Breast epithelium (tissue), 4 donors: ENCODE data around the gene KCNH5. TPM values are rescaled to one million over a fixed set of nuclear protein-coding genes. Genes with fewer than 3 reads are reported as not detected.

ENCODE experiments used
- DNase-seq, 2 donors: peaks; one replicate each; pipeline ENCODE4 v3.0.0-alpha.2; 2019; ENCODE audit warnings: low spot score in 2 of 2
- H3K27ac ChIP-seq, 2 donors: fragments of 200-600 bp; sonication (generic) in 1 of 2; one replicate each; pipeline ENCODE4 v1.5.1; 2016 to 2019; ENCODE audit warnings: mild to moderate bottlenecking in 1 of 2
- H3K27me3 ChIP-seq, 2 donors: fragments of 200-600 bp; sonication (generic) in 1 of 2; one replicate each; pipeline versions ENCODE4 v1.5.1 to v1.6.0; 2017 to 2019; ENCODE audit warnings: control low read depth in 1 of 2, mild to moderate bottlenecking in 1 of 2
- H3K36me3 ChIP-seq: fragments of 200-600 bp; one replicate; pipeline ENCODE4 v1.5.1; 2019
- H3K4me1 ChIP-seq, 2 donors: fragments of 200-600 bp; sonication (generic); one replicate each; pipeline ENCODE4 v1.5.1; 2016 to 2019; ENCODE audit warnings: control low read depth in 1 of 2
- H3K4me3 ChIP-seq, 3 donors: fragments of 200-600 bp; sonication (generic); 1 replicate in 2 of 3; 2 replicates in 1 of 3; pipeline ENCODE4 v1.5.1; 2016 to 2019; ENCODE audit warnings: mild to moderate bottlenecking in 3 of 3, moderate library complexity in 2 of 3
- H3K9me3 ChIP-seq, 2 donors: fragments of 200-600 bp; sonication (generic) in 1 of 2; one replicate each; pipeline ENCODE4 v1.5.1; 2016 to 2019; ENCODE audit warnings: control low read depth in 1 of 2
- POLR2A ChIP-seq: fragments of 450-650 bp; IDR thresholded peaks from one replicate; pipeline ENCODE4 v1.6.1; 2016; ENCODE audit warnings: antibody characterized with exemption, mild to moderate bottlenecking, moderate library complexity
- POLR2AphosphoS5 ChIP-seq, 3 donors: sonication (generic); formaldehyde crosslinking; IDR thresholded peaks; one replicate each; pipeline ENCODE4 v1.6.1; 2017; ENCODE audit warnings: antibody characterized with exemption in 3 of 3
- intact Hi-C: fragments of 100-400 bp; cut with DNase I; formaldehyde crosslinking; loops from one replicate; pipeline ENCODE4 v1.15.1; 2023; ENCODE audit warnings: low total_unique reads
- total RNA-seq, 3 donors: library from RNA; depleted of rRNA; stranded (reverse); fragments of >200 nt; gene quantifications; one replicate each; pipeline ENCODE4 v1.1.0, GENCODE V29; 2016
- TF ChIP-seq, protein P1 (sequence below), 3 donors: fragments of 450-650 bp; IDR thresholded peaks; one replicate each; pipeline ENCODE4 v1.5.1; 2016 to 2017; ENCODE audit warnings: antibody characterized with exemption in 3 of 3, mild to moderate bottlenecking in 3 of 3, moderate library complexity in 3 of 3

Gene KCNH5
- total RNA-seq, 3 donors from 2014 or later: 0.33 to 0.88 TPM; not detected in 1

DNA sequence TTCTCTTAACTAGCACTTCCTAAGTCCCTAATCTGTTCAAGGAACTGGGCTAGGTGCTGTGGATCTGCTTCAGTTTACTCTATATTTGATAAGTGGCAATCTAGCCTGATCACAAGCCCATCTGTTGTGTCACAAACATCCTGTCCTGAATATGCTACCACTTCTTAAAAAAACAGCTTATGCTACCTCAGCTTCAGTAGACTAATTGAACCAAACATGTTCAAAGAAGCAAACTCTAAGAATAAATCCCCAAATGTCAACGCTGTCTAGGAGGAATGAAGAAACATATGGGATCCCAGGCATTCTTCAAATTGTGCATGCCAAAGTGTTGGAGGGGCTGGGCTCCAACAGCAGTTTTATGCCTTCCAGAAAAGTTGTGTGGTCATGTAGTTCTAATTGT is 10.4 kb upstream of the KCNH5 start:
- Histone ChIP-seq H3K27ac (no peak overlapping the region), H3K4me1 (no peaks in the 10 kb centered on the region), H3K9me3 (no peaks in the 10 kb centered on the region), H3K36me3 (no peaks in the 10 kb centered on the region), H3K27me3 (peaks cover 0 to 7% of the 10 kb centered on the region in 2 donors), H3K4me3 (no peak overlapping the region)
- DNase-seq: no peak
- TF ChIP-seq POLR2AphosphoS5 (IDR thresholded peaks at IDR 0.05) (no peak), POLR2A (no peak)
- TF ChIP-seq, protein P1, sequence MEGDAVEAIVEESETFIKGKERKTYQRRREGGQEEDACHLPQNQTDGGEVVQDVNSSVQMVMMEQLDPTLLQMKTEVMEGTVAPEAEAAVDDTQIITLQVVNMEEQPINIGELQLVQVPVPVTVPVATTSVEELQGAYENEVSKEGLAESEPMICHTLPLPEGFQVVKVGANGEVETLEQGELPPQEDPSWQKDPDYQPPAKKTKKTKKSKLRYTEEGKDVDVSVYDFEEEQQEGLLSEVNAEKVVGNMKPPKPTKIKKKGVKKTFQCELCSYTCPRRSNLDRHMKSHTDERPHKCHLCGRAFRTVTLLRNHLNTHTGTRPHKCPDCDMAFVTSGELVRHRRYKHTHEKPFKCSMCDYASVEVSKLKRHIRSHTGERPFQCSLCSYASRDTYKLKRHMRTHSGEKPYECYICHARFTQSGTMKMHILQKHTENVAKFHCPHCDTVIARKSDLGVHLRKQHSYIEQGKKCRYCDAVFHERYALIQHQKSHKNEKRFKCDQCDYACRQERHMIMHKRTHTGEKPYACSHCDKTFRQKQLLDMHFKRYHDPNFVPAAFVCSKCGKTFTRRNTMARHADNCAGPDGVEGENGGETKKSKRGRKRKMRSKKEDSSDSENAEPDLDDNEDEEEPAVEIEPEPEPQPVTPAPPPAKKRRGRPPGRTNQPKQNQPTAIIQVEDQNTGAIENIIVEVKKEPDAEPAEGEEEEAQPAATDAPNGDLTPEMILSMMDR (IDR thresholded peaks at IDR 0.05): no peak
- intact Hi-C loops: no loop called here

DNA sequence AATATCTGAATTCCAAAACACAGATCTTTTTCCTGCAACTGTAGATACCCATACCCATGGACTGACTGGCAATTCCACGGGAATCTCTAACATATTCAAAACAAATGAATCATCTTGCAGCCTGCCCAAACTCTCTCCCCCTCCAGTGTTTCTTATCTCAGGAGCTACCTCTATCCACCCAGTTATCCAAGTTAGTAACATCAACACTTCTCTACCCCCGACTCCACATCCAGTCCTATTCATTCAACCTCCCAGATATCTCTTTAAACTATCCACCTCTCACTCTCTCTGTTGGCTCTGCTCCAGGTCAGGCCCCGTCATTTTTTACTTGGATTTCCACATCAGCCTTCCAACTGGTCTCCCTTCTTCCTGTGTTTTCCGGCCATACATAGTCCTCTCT is 6.7 kb upstream of the KCNH5 start:
- TF ChIP-seq POLR2A: no peak
- TF ChIP-seq, protein P1 (IDR thresholded peaks at IDR 0.05): no peak

DNA sequence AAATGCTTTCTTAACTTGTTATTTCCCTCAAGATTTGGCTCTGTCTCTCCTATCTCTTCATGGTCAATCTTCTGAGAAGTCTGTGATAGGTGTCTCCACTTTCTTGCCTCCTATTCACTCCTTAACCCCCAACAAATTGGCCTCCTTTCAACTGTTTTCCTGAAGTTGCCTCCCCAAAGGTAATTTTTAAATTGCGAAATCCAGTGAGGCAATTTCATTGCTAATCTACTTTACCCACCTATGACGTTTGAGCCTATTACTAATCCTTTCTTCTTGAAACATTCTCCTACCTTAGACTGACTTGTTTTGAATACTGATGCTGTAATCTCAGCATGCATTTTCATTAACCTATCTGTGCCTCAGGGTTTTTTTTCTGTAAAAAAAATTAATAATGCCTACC is 6.0 kb upstream of the KCNH5 start:
- intact Hi-C loops: no loop called here
- no peak overlapping the region for H3K4me3 ChIP-seq
- no peaks in the 10 kb centered on the region for H3K4me1 ChIP-seq
- no peak for DNase-seq
- TF ChIP-seq, protein P1 (IDR thresholded peaks at IDR 0.05): no peak
- no peak for TF ChIP-seq POLR2AphosphoS5 (IDR thresholded peaks at IDR 0.05)
- no peak for TF ChIP-seq POLR2A
- no peaks in the 10 kb centered on the region for H3K36me3 ChIP-seq
- H3K27ac ChIP-seq: no peak overlapping the region
- H3K9me3 ChIP-seq: no peaks in the 10 kb centered on the region
- peaks cover 0 to 25% of the 10 kb centered on the region in 2 donors for H3K27me3 ChIP-seq

More for the DNA sequence above, 6.7 kb upstream of the KCNH5 start:
- no peaks in the 10 kb centered on the region for H3K4me1 ChIP-seq
- H3K27ac ChIP-seq: no peak overlapping the region
- H3K4me3 ChIP-seq: no peak overlapping the region
- intact Hi-C loops: no loop called here
- H3K36me3 ChIP-seq: no peaks in the 10 kb centered on the region
- H3K27me3 ChIP-seq: peaks cover 0 to 19% of the 10 kb centered on the region in 2 donors
- DNase-seq: no peak
- no peaks in the 10 kb centered on the region for H3K9me3 ChIP-seq

DNA sequence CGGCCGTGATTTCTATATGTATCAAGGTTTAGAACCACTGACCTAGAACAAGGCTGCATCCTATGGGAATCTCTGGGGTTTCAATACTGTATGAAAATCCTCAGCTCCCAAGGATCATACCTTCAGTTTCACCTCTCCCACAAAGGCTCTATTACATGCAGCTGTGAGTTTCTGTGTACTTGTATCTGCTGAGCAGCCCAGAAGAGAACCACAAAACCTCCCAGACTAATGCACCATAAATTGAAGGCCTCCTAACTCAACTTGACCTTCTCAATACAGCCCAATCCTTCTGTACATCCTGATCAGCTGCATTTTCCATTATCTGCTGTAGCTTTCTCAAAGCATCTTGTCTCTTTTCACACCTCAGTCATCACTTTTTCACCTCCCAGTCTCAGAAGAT is 5.4 kb upstream of the KCNH5 start:
- no peaks in the 10 kb centered on the region for H3K36me3 ChIP-seq
- H3K4me3 ChIP-seq: no peak overlapping the region
- peaks cover 0 to 31% of the 10 kb centered on the region in 2 donors for H3K27me3 ChIP-seq
- peaks cover 0 to 4% of the 10 kb centered on the region in 2 donors for H3K4me1 ChIP-seq
- no peak for DNase-seq
- H3K9me3 ChIP-seq: no peaks in the 10 kb centered on the region
- TF ChIP-seq, protein P1 (IDR thresholded peaks at IDR 0.05): no peak
- TF ChIP-seq POLR2AphosphoS5 (IDR thresholded peaks at IDR 0.05) (no peak), POLR2A (no peak)
- intact Hi-C loops: no loop called here
- no peak overlapping the region for H3K27ac ChIP-seq

DNA sequence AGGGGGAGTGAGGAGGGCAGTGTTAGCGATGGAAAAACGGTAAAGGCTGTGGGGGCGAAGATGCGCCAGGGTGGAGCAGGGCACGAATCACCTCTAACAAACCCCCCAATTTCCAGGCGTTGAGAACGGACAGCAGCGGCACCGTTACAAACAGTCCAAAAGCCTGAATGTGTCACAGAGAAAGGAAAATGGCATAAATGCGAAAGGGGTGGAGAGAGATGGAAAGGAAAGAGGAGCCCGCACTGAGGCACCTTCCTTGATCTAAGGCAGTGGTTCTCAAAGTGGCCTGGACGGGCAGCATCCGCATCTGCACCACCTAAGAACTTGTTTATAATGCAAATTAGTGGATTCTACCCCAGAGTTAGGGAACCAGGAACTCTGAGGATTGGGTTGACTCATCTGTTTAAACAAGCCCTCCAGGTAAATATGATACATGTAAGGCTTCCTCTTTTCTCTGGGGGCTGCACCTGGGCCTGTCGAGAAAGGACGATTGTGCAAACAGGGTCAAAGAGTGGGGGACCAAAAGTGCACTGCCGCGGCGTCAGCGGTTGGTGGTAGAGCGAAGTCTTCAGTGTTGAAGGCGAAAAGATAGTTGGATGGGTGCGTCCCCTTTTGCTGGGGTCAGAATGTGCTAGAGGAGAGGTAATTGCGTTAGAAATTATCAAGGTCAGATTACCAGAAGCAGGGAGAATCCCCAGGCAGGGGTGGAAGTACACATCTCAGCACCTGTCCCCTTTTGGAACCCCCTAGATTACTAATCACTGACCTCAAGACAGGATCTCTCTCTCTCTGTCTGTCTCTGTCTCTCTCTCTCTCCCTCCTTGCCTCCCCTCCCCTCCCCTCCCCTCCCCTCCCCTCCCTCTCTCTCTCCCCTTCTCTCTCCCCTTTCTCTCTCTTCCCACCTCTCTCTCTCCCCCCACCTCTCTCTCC is 1.3 kb upstream of the KCNH5 start:
- intact Hi-C loops: loop anchor here (10.0 kb wide), 1 partner anchor 288 kb away; no protein-coding TSS in a partner anchor
- Histone ChIP-seq H3K4me3 (peak overlapping the region in 2 of 3 donors; percentile 43 to 64), H3K9me3 (no peaks in the 10 kb centered on the region), H3K27me3 (peaks cover 3 to 59% of the 10 kb centered on the region in 2 donors), H3K4me1 (peaks cover 0 to 6% of the 10 kb centered on the region in 2 donors), H3K27ac (no peak overlapping the region), H3K36me3 (no peaks in the 10 kb centered on the region)
- no peak for DNase-seq
- TF ChIP-seq POLR2AphosphoS5 (IDR thresholded peaks at IDR 0.05) (no peak), POLR2A (no peak)
- TF ChIP-seq, protein P1 (IDR thresholded peaks at IDR 0.05): no peak
